Liver (tissue), 9 donors: ENCODE results near the gene HECTD1. TPM values are rescaled to one million over a fixed set of nuclear protein-coding genes. Genes with fewer than 3 reads are reported as not detected.

Source experiments
- DNase-seq: peaks from one replicate; pipeline ENCODE4 v3.0.0-alpha.2; 2017; ENCODE audit warnings: low spot score
- H3K27ac ChIP-seq, 2 donors: one replicate each; pipeline ENCODE4 v1.7.0; 2013; ENCODE audit warnings: inconsistent platforms in 2 of 2, low read length in 2 of 2, control low read depth in 1 of 2, low read depth in 1 of 2, mild to moderate bottlenecking in 1 of 2
- H3K27me3 ChIP-seq, 4 donors: one replicate each; pipeline versions ENCODE4 v1.6.1 to v1.7.0; 2013; ENCODE audit warnings: low read length in 3 of 4, inconsistent platforms in 1 of 4, mild to moderate bottlenecking in 1 of 4, moderate library complexity in 1 of 4; ENCODE audit not compliant: control insufficient read depth in 4 of 4, insufficient read depth in 4 of 4
- H3K36me3 ChIP-seq, 4 donors: one replicate each; pipeline versions ENCODE4 v1.6.1 to v1.7.0; 2013; ENCODE audit warnings: low read length in 3 of 4, mild to moderate bottlenecking in 3 of 4, low read depth in 1 of 4, moderate library complexity in 1 of 4; ENCODE audit not compliant: control insufficient read depth in 4 of 4, insufficient read depth in 3 of 4
- H3K4me1 ChIP-seq, 4 donors: one replicate each; pipeline versions ENCODE4 v1.6.1 to v1.7.0; 2013; ENCODE audit warnings: low read length in 3 of 4, mild to moderate bottlenecking in 3 of 4, moderate library complexity in 1 of 4; ENCODE audit not compliant: control insufficient read depth in 4 of 4, insufficient read depth in 4 of 4
- H3K4me3 ChIP-seq, 3 donors: one replicate each; pipeline versions ENCODE4 v1.6.1 to v1.7.0; 2013; ENCODE audit warnings: low read length in 3 of 3, control low read depth in 1 of 3, low read depth in 1 of 3, mild to moderate bottlenecking in 1 of 3
- H3K9ac ChIP-seq, 2 donors: one replicate each; pipeline ENCODE4 v1.7.0; 2013; ENCODE audit warnings: low read length in 2 of 2, mild to moderate bottlenecking in 2 of 2, moderate library complexity in 2 of 2, control low read depth in 1 of 2, low read depth in 1 of 2
- H3K9me3 ChIP-seq, 4 donors: one replicate each; pipeline versions ENCODE4 v1.6.1 to v1.7.0; 2013; ENCODE audit warnings: low read length in 3 of 4; ENCODE audit not compliant: control insufficient read depth in 4 of 4
- ATF3 ChIP-seq: IDR thresholded peaks from 2 replicates; pipeline ENCODE4 v1.6.1; 2016; ENCODE audit warnings: antibody characterized with exemption
- CTCF ChIP-seq: fragments of 150-350 bp; IDR thresholded peaks from 2 replicates; pipeline ENCODE4 v1.5.1; 2017; ENCODE audit warnings: improper control_type of control experiment, low read depth, low read length; ENCODE audit not compliant: missing input control
- EGR1 ChIP-seq, 2 donors: IDR thresholded peaks; 2 replicates each; pipeline ENCODE4 v1.6.1; 2016 to 2018; ENCODE audit warnings: antibody characterized with exemption in 2 of 2, low read depth in 2 of 2
- FOXA1 ChIP-seq: IDR thresholded peaks from 2 replicates; pipeline ENCODE4 v1.6.1; 2016; ENCODE audit warnings: antibody characterized with exemption
- HNF4G ChIP-seq: IDR thresholded peaks from 2 replicates; pipeline ENCODE4 v1.6.1; 2016; ENCODE audit warnings: antibody characterized with exemption
- JUND ChIP-seq, 2 donors: IDR thresholded peaks; 2 replicates each; pipeline ENCODE4 v1.6.1; 2016; ENCODE audit warnings: antibody characterized with exemption in 2 of 2
- REST ChIP-seq: IDR thresholded peaks from 2 replicates; pipeline ENCODE4 v1.6.1; 2016; ENCODE audit warnings: antibody characterized with exemption, mild to moderate bottlenecking
- RXRA ChIP-seq, 2 donors: IDR thresholded peaks; 2 replicates each; pipeline ENCODE4 v1.6.1; 2017 to 2018; ENCODE audit warnings: antibody characterized with exemption in 2 of 2, mild to moderate bottlenecking in 1 of 2
- SP1 ChIP-seq: IDR thresholded peaks from 2 replicates; pipeline ENCODE4 v1.6.1; 2018; ENCODE audit warnings: antibody characterized with exemption, mild to moderate bottlenecking
- TAF1 ChIP-seq: conservative IDR thresholded peaks from 2 replicates; pipeline ENCODE4 v1.6.1; 2016; ENCODE audit warnings: antibody characterized with exemption, mild to moderate bottlenecking
- YY1 ChIP-seq: IDR thresholded peaks from 2 replicates; pipeline ENCODE4 v1.6.1; 2016; ENCODE audit warnings: antibody characterized with exemption, mild to moderate bottlenecking
- ZBTB33 ChIP-seq: IDR thresholded peaks from 2 replicates; pipeline ENCODE4 v1.6.1; 2016; ENCODE audit warnings: antibody characterized with exemption
- WGBS: extraction: QIAGEN DNeasy Blood & Tissue Kit; methylation state at CpG from one replicate; pipeline ENCODE4 v1.1.7; 2013; 5-methylcytosine and 5-hydroxymethylcytosine counted together
- polyA plus RNA-seq, 2 donors: library from polyadenylated mRNA; stranded (reverse) in 1 of 2; unstranded in 1 of 2; fragments of 200-250 nt in 1 of 2; fragments of >200 nt in 1 of 2; fragmentation: Nextera tagmentation in 1 of 2; extraction: Ambion mirVana in 1 of 2; gene quantifications; one replicate each; pipeline versions ENCODE4 v1.2.1 to v1.2.3, GENCODE V29; 2013 to 2015
- total RNA-seq, 2 donors: library from RNA; depleted of rRNA; stranded (reverse); fragments of >200 nt; gene quantifications; one replicate each; pipeline ENCODE4 v1.2.3, GENCODE V29; 2014
- donor health status: healthy.
- donor health status: healthy.
- donor health status: healthy.
- donor health status: healthy.
- donor health status: healthy.

HECTD1 gene
- total and polyA plus RNA-seq, 4 donors = 46.8 to 256 (median 118) TPM

GRCh38 chr14:31208546-31209424, 1.2 kb upstream of the HECTD1 start (continued):
- TF ChIP-seq CTCF (no peak), HNF4G (no peak), ATF3 (no peak), RXRA (IDR thresholded peaks at IDR 0.05) (no peak)

- peak overlapping the region; percentile 91 to 100 for H3K27ac ChIP-seq
- under 1% methylated on average over 59 of the region's 59 CpGs for WGBS
- H3K4me3 ChIP-seq = peak overlapping the region; percentile 65 to 83 (median 69)
- H3K9me3 ChIP-seq = no peaks in the 10 kb centered on the region
- no peak for TF ChIP-seq SP1
- TF ChIP-seq EGR1 (IDR thresholded peaks at IDR 0.05; ENCODE audit: low read depth in 2 of 2) = no peak
- no peak for TF ChIP-seq REST
- H3K36me3 ChIP-seq = peaks cover under 1 to 7% (median 2%) of the 10 kb centered on the region in 4 donors
- H3K9ac ChIP-seq = peak overlapping the region; percentile 97 to 100
- peaks cover 0 to 21% (median 4%) of the 10 kb centered on the region in 4 donors for H3K4me1 ChIP-seq
- no peak for DNase-seq
- no peaks in the 10 kb centered on the region for H3K27me3 ChIP-seq
Measured at GRCh38 chr14:31207287-31207754, 272 bp downstream of the HECTD1 start.

- WGBS = under 1% methylated on average over 55 of the region's 55 CpGs
- Histone ChIP-seq H3K27me3 (no peaks in the 10 kb centered on the region), H3K4me3 (peak overlapping the region; percentile 65 to 83 (median 69)), H3K9ac (peak overlapping the region; percentile 97 to 100), H3K4me1 (peaks cover 0 to 21% (median 4%) of the 10 kb centered on the region in 4 donors), H3K9me3 (no peaks in the 10 kb centered on the region), H3K36me3 (peaks cover 2 to 10% (median 2%) of the 10 kb centered on the region in 4 donors), H3K27ac (peak overlapping the region; percentile 91 to 100)
- peak; percentile 75 for DNase-seq
- TF ChIP-seq JUND (IDR thresholded peaks at IDR 0.05) (no peak), REST (no peak), FOXA1 (no peak), YY1 (no peak), RXRA (IDR thresholded peaks at IDR 0.05) (no peak), ZBTB33 (no peak), CTCF (no peak), EGR1 (IDR thresholded peaks at IDR 0.05; ENCODE audit: low read depth in 2 of 2) (no peak), TAF1 (no peak)
Measured at GRCh38 chr14:31206536-31207286, 882 bp downstream of the HECTD1 start.
